Fibroblast of mammary gland (primary cell): ENCODE data around the gene RPS21.

Source experiments
- DNase-seq: peaks from one replicate; pipeline ENCODE4 v3.0.0-alpha.2; 2010; ENCODE audit warnings: low read depth
- H3K4me3 ChIP-seq: 2 replicates; pipeline ENCODE4 v1.5.1; 2011; ENCODE audit warnings: low read depth, mild to moderate bottlenecking, low read length, moderate library complexity; ENCODE audit not compliant: control insufficient read depth
- TF ChIP-seq, protein P1 (sequence below): conservative IDR thresholded peaks from 2 replicates; pipeline ENCODE4 v1.5.1; 2011; ENCODE audit warnings: low read depth, low read length, inconsistent platforms; ENCODE audit not compliant: control insufficient read depth, insufficient read depth

RPS21 gene

DNA sequence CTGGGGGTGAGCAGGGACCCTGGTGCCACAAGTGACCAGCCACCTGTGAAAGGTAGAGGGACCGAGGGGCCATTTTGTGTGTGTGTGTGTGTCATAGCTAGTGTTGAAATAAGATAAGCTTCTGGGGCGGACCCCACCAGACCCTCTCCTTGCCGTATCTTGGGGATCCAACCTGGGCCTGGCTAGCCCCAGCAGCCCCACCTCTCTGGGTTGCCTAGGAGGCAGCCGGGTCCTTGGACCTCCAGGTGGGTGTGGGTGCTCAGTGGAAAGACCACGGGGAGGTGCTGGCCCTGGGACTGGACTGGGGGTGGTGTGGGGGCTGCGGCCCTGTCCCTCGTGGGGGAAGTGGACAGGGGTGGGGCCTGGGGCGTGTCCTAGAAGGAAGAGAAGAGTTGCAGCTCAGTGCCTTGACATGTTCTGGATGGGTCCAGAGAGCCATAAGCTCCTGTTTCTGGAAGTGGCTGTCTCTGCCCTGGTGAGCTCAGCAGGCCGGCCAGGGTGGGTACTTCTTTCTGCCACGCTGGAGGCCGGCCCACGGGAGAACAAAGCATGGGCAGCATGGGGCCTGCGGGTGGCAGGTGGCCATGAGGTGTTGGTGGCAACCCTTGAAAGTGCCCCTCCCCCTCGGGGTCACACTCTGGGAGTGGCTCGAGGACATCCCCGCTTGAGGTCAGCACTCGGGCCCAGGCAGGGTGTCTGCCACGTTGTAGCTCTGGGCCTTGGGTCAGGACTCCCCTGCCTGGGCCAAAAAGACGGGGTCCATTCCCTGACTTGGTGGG is 32.0 kb downstream of the RPS21 start:
- DNase-seq, result no peak
- TF ChIP-seq, protein P1, sequence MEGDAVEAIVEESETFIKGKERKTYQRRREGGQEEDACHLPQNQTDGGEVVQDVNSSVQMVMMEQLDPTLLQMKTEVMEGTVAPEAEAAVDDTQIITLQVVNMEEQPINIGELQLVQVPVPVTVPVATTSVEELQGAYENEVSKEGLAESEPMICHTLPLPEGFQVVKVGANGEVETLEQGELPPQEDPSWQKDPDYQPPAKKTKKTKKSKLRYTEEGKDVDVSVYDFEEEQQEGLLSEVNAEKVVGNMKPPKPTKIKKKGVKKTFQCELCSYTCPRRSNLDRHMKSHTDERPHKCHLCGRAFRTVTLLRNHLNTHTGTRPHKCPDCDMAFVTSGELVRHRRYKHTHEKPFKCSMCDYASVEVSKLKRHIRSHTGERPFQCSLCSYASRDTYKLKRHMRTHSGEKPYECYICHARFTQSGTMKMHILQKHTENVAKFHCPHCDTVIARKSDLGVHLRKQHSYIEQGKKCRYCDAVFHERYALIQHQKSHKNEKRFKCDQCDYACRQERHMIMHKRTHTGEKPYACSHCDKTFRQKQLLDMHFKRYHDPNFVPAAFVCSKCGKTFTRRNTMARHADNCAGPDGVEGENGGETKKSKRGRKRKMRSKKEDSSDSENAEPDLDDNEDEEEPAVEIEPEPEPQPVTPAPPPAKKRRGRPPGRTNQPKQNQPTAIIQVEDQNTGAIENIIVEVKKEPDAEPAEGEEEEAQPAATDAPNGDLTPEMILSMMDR, result no peak
- H3K4me3 ChIP-seq, result no peak overlapping the region

DNA sequence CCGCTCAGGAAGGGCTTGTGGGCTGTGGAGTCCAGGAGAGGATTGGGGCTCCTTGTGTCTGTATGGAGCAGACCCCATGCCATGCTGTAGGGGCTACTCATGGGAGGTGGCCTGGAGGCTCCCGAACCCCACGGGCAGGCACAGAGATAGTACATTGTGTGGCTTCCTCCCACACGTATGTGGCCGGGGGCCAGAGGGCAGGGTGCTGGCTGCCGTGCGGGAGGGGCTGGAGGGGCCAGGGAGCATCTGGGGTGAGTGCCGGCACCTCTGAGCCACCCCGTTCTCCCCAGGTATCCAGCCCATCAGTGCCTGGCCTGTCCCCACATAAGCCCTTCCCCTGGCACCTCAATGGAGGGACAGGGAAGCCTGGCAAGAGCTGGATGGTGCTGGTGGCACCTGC is 32.9 kb downstream of the RPS21 start:
- H3K4me3 ChIP-seq, result no peak overlapping the region
- no peak for DNase-seq
- TF ChIP-seq, protein P1, result no peak

DNA sequence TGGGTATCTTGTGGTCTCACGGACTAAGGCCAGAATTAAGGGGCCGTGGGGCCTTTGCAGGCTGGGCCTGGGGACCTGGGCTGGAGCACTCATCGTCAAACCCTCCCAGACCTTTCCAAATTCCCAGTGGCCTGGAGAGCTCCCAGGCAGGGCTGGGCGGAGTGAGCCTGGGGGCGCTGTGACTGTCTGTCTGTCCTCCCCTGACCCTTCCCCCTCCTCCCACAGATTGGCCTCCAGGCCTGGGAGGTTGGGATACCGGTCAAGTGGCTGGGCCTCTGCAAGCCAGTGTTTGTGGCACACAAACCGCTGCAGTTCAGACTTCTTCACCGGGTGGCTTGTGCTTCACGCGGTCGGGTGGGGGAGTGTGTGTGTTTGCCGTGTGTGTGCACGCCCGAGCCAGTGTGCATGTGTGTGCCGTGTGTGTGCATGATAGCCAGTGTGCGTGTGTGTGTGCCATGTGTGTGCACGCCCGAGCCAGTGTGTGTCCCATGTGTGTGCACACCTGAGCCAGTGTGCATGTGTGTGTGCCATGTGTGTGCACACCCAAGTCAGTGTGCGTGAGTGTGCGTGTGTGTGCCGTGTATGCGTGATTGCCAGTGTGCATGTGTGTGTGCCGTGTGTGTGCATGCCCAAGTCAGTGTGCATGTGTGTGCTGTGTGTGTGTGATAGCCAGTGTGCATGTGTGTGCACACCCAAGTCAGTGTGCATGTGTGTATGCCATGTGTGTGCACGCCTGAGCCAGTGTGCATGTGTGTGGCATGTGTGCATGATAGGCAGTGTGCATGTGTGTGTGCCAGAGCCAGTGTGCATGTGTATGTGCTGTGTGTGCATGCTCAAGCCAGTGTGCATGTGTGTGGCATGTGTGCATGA is 34.2 kb downstream of the RPS21 start:
- DNase-seq, result no peak
- TF ChIP-seq, protein P1, result no peak
- H3K4me3 ChIP-seq, result no peak overlapping the region

DNA sequence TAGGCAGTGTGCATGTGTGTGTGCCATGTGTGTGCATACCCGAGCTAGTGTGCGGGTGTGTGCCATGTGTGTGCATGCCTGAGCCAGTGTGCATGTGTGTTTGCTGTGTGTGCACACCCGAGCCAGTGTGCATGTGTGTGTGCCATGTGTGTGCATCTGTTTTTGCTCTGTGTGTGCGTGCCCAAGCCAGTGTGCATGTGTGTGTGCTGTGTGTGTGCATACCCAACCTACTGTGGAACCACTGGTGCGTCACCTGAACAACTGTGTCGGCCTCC is 34.8 kb downstream of the RPS21 start:
- DNase-seq, result no peak
- H3K4me3 ChIP-seq, result no peak overlapping the region
- TF ChIP-seq, protein P1, result no peak

DNA sequence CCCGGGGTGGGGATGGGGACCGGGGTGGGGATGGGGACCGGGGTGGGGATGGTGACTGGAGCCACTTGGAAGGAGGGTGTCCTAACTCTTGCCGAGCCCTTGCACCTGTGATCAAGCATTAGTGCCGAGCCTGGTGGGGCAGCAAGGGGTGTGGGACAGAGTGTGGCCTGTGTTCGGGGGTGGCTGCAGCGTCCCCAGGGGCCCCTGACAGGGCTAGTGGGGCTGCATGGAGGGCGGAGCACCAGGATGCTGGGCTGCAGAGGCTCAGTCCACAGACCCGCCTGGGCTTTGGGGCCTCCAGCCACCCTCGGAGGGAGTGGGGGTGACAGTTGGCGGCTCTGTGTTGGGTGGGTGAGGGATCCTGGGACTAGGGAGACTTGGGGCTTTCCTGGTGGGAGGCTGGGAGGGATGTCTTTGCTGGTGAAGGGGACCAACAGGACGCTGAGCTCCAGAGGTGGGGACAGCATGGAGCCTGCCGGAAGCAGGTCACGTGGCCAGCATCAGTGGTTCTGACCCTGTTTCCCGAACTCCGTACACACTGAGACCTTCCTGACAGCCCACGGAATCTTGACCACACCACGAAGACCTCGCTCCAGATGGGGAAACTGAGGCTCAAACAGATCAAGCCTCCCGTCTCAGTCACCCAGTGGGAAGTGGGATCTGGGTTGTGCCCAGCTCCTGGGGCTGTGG is 35.9 kb downstream of the RPS21 start:
- no peak for DNase-seq
- TF ChIP-seq, protein P1, result no peak
- no peak overlapping the region for H3K4me3 ChIP-seq

DNA sequence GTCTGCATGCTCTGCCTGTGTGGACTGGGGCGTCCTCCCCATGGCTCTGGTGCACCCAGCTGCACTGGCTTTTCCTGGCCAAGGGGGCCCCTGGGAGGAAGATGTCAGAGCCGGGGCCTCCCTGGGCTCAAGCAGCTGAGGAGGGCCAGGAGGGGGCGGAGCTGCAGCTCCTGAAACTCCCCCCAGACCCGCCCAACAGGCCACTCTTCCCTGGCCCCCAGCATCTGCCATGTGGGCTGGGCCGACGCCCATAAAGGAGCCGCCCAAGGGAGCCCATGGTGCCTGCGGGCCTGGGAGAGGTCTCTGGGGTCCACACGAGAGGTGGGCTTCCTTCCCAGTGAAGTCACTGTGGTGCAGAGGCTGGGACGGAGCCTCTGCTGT is 36.4 kb downstream of the RPS21 start:
- H3K4me3 ChIP-seq, result no peak overlapping the region
- DNase-seq, result no peak
- TF ChIP-seq, protein P1, result no peak
